ENCODE results near the gene EXD2.
"Not testable (repeated sequence)": the region's sequence is repeated elsewhere in the genome, so short reads cannot be mapped to it uniquely, and the experiment has no call there.

The EXD2 gene

GRCh38 chr14:69191340-69192111, at the start of gene EXD2:
Gene EXD2, plus strand, starts transcription at chr14:69191498. Its CDS starts 17,973 bp downstream, at chr14:69209471.
- peak; percentile 46 to 49 for DNase-seq (ENCODE audit: low read depth in 1 of 2, low spot score in 1 of 2)

GRCh38 chr14:69141550-69141949, 49.7 kb upstream of the EXD2 start:
- DNase-seq (ENCODE audit: low read depth in 1 of 2, low spot score in 1 of 2), result no peak

- no peak for DNase-seq (ENCODE audit: low read depth in 1 of 2, low spot score in 1 of 2)
These were observed 49.2 kb upstream of the EXD2 start for GRCh38 chr14:69142101-69142500.

- no peak for DNase-seq (ENCODE audit: low read depth in 1 of 2, low spot score in 1 of 2)
These were observed 41.6 kb upstream of the EXD2 start for GRCh38 chr14:69149461-69150244.

- DNase-seq (ENCODE audit: low read depth in 1 of 2, low spot score in 1 of 2), result peak; percentile 47 to 73
These were observed 39.7 kb upstream of the EXD2 start for GRCh38 chr14:69151458-69152180.

GRCh38 chr14:69152181-69152901, 39.0 kb upstream of the EXD2 start:
- DNase-seq (ENCODE audit: low read depth in 1 of 2, low spot score in 1 of 2), result no peak

GRCh38 chr14:69152902-69153151, 38.5 kb upstream of the EXD2 start, which contains the start of gene DCAF5:
Gene DCAF5, minus strand, starts transcription at chr14:69153119. Its CDS starts 141 bp downstream, at chr14:69152978.
- peak; percentile 87 to 88 for DNase-seq (ENCODE audit: low read depth in 1 of 2, low spot score in 1 of 2)

- no peak for DNase-seq (ENCODE audit: low read depth in 1 of 2, low spot score in 1 of 2)
These were observed 38.0 kb upstream of the EXD2 start for GRCh38 chr14:69153152-69153872.

- DNase-seq (ENCODE audit: low read depth in 1 of 2, low spot score in 1 of 2), result no peak
These were observed 37.4 kb upstream of the EXD2 start for GRCh38 chr14:69153873-69154270.

GRCh38 chr14:69154779-69155178, 36.5 kb upstream of the EXD2 start:
- DNase-seq (ENCODE audit: low read depth in 1 of 2, low spot score in 1 of 2), result no peak

- DNase-seq (ENCODE audit: low read depth in 1 of 2, low spot score in 1 of 2), result no peak
These were observed 35.1 kb upstream of the EXD2 start for GRCh38 chr14:69156224-69156623.

- DNase-seq (ENCODE audit: low read depth in 1 of 2, low spot score in 1 of 2), result no peak
These were observed 29.7 kb upstream of the EXD2 start for GRCh38 chr14:69161590-69161989.

- not testable (repeated sequence) for DNase-seq (ENCODE audit: low read depth in 1 of 2, low spot score in 1 of 2)
These were observed 25.5 kb upstream of the EXD2 start for GRCh38 chr14:69165787-69166186.

- no peak for DNase-seq (ENCODE audit: low read depth in 1 of 2, low spot score in 1 of 2)
These were observed 20.5 kb upstream of the EXD2 start for GRCh38 chr14:69170839-69171238.

GRCh38 chr14:69171569-69171968, 19.7 kb upstream of the EXD2 start:
- no peak for DNase-seq (ENCODE audit: low read depth in 1 of 2, low spot score in 1 of 2)

GRCh38 chr14:69175130-69175529, 16.2 kb upstream of the EXD2 start:
- no peak for DNase-seq (ENCODE audit: low read depth in 1 of 2, low spot score in 1 of 2)

GRCh38 chr14:69181491-69181890, 9.8 kb upstream of the EXD2 start:
- no peak for DNase-seq (ENCODE audit: low read depth in 1 of 2, low spot score in 1 of 2)

- not testable (repeated sequence) for DNase-seq (ENCODE audit: low read depth in 1 of 2, low spot score in 1 of 2)
These were observed 8.7 kb upstream of the EXD2 start for GRCh38 chr14:69182580-69182979.

GRCh38 chr14:69183735-69184134, 7.6 kb upstream of the EXD2 start:
- DNase-seq (ENCODE audit: low read depth in 1 of 2, low spot score in 1 of 2), result no peak

GRCh38 chr14:69190191-69190590, 1.1 kb upstream of the EXD2 start:
- no peak for DNase-seq (ENCODE audit: low read depth in 1 of 2, low spot score in 1 of 2)

- no peak for DNase-seq (ENCODE audit: low read depth in 1 of 2, low spot score in 1 of 2)
These were observed 2.4 kb downstream of the EXD2 start for GRCh38 chr14:69193721-69194120.
